Activated CD4-positive, alpha-beta T cell treated with anti-CD3 and anti-CD28 coated beads for 4 hours (primary cell): Measurements from ENCODE around the gene CACNA1H.

Experiments used
- DNase-seq, 2 donors: peaks; one replicate each; pipeline ENCODE4 v3.0.0-alpha.2; 2020

CACNA1H gene

DNA sequence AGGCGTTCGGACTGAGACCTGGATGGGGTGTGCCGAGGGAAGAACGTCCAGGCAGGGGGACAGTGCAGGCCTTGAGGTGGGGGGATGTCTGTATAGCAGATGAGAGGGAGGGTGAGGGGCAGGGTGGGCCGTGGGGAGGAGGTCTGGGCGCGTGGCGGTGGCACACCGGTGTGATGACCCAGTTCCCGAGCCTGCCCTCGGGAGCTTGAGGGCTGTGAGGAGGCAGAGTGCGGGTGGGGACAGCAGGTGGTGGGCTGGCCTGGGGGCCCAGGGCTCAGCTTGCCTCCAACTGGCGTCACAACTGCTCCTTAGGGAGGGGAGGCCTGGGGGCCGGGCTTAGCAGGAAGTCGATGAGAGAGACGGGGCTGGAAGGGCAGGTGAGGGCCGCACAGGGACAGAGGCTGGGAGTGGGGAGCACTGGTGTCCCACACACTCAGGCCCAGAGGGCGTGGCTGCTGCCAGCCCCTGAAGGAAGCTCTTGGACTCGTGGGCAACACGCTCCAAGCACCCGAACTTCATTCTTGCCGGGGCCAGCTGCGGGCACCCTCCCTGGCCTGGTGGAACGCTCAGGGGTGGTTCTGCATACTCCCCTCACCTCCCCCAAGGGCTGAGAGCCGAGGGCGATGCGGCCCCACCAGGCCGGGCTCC is 6.5 kb downstream of the CACNA1H start:
- DNase-seq = no peak

GRCh38 chr16:1159973-1160772 is 7.3 kb downstream of the CACNA1H start:
- DNase-seq = no peak

DNA sequence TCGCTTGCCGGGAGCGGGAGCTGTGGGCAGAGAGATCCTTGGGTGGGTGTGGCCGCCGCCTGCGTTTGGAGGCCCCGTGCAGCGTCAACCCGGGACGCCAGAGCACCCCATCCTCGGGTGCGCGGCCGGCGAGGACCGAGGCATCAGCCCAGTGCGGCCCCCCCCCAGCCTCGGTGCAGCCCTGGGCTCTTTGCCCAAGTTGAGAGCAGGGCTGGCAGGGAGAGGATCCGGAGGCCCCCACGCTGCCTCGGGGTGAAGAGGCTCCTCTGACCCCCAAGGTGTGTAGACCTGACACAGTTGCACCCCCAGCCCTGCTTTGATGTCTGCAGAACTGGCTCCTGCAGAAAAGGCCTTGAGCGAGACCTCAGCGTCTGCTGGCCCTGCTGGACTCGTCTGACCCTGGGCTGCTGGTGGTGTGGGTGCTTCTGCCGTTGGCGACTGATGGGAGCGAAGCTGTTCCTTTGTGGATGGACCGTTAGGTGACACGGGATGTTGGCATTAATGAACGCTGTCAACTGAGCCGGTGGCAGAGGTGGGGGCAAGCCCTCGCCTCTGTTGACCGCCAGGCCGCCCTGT is 8.0 kb downstream of the CACNA1H start:
- DNase-seq = no peak

GRCh38 chr16:1162701-1163566 is 10.0 kb downstream of the CACNA1H start:
- no peak for DNase-seq

DNA sequence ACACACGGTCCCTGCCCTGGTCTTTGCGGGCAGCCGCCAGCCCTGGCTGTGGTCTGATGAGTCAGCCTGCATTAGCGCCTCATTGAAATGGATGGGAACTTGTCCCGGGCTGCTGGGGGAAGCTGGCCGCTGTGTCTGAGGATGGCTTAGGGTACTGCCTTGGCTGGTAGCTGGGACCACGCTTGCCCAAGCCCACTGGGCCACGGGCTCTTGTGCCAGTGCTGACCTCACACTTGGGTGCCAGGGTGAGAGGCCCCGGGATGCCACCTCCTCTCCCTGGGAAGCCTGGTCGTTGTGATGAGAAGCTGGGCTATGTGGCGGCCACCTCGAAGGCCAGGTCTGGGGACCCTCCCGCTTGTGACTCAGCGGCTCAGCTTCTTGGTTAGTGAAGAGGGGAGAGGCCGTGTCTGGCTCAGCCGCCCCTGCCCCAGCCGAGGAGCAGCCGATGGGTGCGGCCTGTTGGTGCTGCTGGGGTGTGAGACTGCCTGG is 10.7 kb downstream of the CACNA1H start:
- no peak for DNase-seq

DNA sequence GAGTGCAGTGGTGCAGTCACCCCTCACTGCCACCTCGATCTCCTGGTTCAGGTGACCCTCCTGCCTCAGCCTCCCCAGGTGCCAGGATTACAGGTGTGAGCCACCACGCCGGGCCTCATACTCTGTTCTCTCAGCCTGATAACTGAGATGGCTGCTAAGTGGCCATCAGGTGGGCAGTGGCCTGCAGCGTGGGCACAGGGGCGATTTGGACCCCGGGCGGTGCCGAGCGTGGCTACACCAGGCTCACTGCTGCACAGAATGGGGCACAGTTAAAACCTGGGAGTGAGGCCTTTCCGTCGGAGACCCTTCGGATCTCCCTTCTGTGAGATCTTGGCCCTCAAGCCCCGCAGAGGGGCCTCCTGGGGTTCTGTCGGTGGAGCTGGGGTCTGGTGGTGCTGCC is 11.5 kb downstream of the CACNA1H start:
- no peak for DNase-seq

- no peak for DNase-seq
These were observed 12.1 kb downstream of the CACNA1H start for GRCh38 chr16:1164975-1165374.

DNA sequence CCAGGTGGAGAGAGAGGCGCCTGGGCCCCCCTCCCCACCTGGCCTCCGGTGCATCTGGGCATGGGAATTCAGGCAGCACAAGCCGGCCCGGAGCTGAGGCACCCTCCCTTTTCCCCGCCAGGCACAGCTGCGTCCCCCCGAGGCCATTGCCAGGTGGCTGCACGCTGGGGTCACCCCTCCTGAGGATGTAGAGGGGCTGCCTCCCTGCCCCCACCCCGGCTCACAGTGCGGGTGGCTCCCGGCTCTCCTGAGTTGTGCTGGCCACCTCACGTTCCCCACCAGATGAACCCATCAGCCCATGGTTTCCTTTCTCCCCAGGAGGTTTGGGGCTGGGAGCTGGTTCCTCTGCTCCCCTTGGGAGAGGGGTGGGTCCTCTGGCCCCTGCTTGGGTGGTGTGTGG is 12.6 kb downstream of the CACNA1H start:
- DNase-seq = no peak

DNA sequence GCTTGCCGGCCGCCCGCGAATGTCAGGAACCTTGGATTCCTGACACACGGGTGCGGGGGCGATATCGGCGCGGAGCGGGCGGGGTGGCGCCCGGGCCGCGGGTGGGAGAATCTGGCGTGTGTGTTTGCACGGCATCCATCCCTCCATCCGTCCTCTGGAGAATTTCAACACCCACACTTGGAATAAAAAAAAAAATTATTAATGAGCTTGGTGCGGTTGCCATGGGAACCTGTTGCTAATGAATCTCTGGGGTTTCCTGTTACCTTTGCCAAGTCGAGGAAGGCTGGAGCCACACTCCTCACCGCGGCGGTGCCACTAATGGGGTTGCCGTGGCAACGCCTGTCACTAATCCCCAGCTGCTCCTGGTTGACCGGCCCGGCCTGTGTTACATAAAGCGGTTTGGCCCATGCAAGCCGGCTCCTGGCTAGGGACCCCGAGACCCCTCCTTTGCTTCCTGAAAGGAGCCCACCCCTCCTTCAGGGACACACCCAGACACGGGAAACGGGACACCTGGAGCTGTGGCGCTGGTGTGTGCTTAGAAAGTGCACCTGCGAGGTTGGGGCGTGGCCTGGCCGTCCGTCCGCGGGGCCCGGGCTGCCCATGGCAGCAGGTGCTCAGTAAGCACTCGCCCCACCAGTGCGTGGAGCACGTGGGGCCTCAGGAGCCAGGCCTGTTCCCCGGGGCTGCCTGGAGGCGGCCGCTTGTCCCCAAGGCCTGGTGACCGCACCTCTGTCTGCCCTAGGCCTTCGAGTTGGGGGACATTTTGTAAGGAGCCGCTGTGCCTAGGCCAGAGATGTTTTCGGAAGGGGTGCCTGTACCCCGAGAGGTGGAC is 14.6 kb downstream of the CACNA1H start:
- no peak for DNase-seq

- DNase-seq = no peak
These were observed 15.9 kb downstream of the CACNA1H start for GRCh38 chr16:1168837-1169236.

DNA sequence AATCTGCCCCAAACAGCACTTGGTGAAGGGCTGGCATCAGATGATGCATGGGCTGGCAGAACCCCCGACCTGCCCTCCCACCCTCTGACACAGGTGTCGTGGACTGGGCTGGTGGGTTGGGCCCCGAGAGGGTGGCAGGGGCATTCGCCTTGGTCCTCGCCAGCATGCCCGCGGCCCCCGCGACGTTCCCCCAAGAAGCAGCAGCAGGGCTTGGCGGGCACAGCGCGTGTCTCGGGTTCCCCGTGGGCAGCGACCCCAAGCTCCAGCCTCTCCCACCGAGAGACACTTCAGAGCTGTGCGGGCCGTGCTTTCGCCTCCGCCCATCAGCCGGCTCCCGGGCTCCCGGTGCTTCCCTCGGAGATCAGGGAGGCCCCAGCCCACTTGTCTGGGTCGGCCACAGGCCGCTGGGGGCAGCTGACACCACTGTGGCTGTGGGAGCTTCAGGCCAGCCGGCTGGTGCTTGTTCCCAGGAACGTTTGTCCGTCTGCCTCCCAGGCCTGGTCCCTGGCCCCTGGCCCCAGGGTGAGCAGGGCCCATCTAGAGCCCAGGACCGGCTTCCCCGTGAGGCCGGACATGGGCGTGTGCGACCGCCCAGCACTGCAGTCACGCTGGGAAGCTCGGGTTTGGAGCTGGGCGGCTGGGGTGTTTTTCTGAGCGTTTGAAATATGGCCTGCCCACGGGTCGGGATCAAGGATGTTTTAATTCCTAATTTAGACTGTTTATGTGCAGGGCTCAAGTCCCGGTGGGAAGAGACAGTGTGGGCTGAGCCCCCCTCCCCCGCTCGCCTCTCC is 16.6 kb downstream of the CACNA1H start:
- no peak for DNase-seq

- no peak for DNase-seq
These were observed 17.1 kb downstream of the CACNA1H start for GRCh38 chr16:1170076-1170418.

DNA sequence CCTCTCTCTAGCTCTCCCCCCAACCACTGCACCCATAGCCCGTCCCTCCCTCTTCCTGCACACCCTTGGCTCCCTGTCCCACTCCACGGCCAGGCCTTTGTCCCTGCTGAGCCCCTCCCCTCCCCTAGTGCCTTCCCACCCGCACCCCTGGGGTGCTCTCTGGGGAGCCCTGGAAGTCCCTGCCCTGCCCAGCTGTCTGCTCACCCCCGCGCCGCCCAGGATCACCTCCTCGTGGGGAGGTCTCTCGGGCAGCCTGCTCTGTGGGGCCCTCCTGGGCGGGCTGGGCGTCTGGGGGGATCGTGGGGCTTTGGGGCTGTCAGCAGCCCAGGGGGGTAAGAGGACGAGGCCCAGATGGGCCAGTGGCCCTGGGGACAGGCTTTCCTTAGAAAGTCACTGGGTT is 18.1 kb downstream of the CACNA1H start:
- no peak for DNase-seq

GRCh38 chr16:1171854-1172428 is 19.0 kb downstream of the CACNA1H start:
- DNase-seq = no peak

- DNase-seq = no peak
These were observed 19.7 kb downstream of the CACNA1H start for GRCh38 chr16:1172651-1173050.

DNA sequence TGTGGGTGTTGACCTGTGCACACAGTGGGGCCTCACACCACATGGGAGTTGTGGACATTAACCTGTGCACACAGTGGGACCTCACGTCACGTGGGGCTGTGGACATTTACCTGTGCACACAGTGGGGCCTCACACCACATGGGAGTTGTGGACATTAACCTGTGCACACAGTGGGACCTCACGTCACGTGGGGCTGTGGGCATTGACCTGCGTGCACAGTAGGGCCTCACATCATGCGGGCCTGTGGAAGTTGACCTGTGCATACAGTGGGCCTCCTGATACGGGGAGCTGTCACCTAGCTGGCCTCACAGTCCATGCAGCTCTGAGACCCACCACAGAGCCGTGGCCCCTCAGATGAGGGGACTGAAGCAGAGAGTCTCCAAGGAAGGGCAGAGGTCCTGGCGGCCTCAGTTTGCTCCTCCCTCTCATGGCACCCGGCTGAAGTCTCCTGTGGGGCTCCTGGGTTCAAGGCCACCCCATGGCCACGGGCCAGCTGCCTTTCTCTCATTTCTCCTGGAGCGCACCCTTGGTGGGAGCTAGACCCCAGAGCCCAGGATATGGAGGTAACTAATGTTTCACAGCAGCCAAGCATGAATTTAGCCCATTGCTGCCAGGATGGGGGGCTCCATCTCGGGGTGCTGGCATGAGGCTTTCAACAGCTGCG is 21.0 kb downstream of the CACNA1H start:
- DNase-seq = no peak

GRCh38 chr16:1174477-1175357 is 21.8 kb downstream of the CACNA1H start:
- DNase-seq = no peak

DNA sequence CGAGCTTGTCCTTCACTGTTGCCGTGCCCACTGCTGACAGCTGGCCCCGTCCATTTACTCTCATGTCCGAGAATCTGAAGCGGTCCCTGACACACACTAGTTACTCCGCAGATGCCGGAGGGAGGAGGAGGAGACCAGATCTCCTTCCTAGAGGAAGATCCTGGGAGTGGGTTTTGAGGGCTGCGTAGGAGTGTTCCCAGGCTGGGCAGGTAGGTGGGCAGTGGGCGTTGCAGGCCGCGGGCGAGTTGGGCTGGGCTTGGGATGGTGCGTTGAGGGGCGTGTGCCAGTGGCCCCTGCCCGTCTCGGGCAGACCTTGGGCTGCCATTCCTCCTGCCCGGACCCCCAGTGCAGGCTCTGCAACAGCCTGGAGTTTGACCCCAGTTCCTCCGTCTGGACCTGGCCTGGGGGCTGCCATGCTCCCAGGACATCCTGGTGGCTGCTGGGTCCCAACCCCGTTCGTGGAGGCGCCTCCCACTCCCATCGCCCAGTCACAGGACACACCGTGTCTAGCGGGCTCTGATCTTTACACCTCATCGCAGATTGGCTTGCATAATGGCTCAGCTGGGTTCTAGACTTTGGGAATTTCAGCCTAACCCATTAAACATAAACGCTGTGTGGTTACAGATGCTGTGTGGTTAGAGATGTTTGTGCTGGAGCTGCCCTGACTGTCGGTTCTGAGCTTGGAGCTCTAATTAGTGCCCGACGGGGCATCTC is 22.8 kb downstream of the CACNA1H start:
- no peak for DNase-seq
